Activated CD4-positive, alpha-beta T cell treated with anti-CD3 and anti-CD28 coated beads for 1 hour (primary cell): ENCODE results near the gene RCSD1.
"Not testable (repeated sequence)": the region's sequence is repeated elsewhere in the genome, so short reads cannot be mapped to it uniquely, and the experiment has no call there.

Experiments used
- DNase-seq: peaks from one replicate; pipeline ENCODE4 v3.0.0-alpha.2; 2020

RCSD1 gene

DNA sequence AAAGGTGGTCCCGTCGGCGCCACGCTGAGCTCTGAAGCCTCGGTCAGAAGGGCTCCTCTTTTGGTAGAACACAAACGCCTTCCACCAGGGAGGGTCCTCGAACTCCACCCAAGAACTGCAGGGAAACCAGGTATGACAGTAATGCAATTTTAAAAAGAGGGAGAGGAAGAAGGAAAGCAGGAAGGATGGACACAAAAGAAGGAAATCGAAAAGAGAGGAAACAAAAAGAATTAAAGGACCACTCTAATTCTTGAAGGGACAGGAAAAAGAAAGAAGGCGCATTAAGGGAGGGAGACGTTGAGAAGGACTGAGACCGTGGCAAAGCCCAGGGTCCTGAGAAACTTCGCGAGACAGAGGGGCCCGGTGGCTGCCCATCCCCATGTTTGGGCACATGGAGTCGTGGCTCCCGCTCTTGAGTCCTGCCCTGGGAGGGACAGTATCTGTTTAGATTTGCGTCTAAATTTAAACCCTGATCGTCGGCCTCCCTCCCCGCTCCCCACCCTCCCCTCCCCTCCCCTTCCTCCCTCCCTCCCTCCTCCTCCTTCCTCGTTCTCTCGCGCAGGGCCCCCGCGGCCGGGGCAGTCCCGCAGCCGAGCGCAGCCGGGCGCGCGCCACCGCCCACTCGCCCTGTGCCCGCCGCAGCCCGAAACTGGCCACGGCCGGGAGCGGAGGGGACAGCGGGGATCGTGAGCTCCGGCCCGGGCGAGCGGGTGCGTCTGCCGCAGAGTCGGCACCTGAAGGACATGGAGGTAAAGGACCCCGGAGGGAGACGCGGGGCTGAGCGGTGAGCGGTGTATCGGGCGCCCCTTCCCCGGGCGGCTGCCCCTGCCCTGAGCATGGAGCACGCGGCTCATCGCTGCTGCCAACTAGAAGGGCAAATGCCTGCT, at the start of gene RCSD1:
RCSD1 (plus strand) TSS at position 552 of the 887 bp plus-strand sequence; CDS start at position 744, 192 bp downstream.
- peak; percentile 35 for DNase-seq

- no peak for DNase-seq
These were observed 48.0 kb upstream of the RCSD1 start for GRCh38 chr1:167582064-167582463.

GRCh38 chr1:167582722-167583121, 47.3 kb upstream of the RCSD1 start:
- DNase-seq: no peak

DNA sequence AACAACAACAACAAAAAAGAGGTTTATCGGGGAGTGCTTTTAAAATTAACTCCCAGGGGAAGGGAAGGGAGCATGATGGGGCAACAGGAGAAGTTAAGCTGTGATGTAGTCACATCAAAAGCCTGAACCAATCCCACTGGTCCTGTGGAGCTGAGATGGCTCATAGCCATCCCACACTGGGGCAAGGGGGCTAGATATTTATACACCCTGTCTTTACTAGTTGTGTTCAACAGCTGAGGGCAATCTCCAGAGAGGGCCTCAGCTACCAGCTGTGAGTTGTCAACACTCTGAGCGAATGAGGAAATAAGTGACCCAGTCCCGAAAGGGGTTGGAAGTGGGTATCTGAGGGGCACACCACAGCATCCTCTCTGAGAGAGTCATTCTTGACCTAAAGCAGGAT, 45.5 kb upstream of the RCSD1 start:
- DNase-seq: no peak

GRCh38 chr1:167587342-167587741, 42.7 kb upstream of the RCSD1 start:
- no peak for DNase-seq

- DNase-seq: no peak
These were observed 42.2 kb upstream of the RCSD1 start for GRCh38 chr1:167587872-167588271.

GRCh38 chr1:167588361-167588760, 41.7 kb upstream of the RCSD1 start:
- no peak for DNase-seq

DNA sequence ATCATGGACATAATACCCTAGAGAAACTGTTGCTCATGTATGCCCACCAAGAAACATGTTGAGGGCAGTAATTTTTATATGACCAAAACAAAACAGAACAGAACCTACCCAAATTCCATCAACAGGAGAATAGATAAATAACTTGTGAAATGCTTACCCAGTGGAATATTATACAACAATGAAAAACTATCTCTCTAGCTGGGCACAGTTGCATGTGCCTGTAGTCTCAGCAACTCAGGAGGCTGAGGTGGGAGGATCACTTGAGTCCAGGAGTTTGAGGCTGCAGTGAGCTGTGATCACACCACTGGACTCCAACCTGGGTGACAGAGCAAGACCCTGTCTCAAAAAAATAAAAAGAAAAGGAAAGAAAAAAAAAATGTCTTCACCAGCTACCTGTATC, 37.6 kb upstream of the RCSD1 start:
- DNase-seq: no peak

GRCh38 chr1:167593860-167594259, 36.2 kb upstream of the RCSD1 start:
- DNase-seq: no peak

DNA sequence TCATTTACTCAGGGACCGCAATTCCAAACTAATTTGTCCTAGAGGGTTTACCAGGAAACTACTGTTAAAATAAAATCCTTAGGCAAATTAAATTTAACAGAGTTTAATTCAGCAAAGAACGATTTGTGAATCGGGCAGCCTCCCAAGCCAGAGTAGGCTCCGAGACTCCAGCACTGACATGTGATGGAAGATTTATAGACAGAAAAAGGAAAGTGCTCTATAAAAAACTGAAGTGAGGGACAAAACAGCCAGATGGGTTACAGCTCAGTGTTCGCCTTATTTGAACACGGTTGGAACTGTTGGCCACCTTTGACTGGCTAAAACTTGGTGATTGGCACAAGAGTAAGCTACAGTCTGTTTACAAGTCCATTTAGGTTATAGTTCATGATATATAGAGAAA, 35.2 kb upstream of the RCSD1 start:
- DNase-seq: no peak

- no peak for DNase-seq
These were observed 30.0 kb upstream of the RCSD1 start for GRCh38 chr1:167599957-167600581.

- DNase-seq: no peak
These were observed 28.3 kb upstream of the RCSD1 start for GRCh38 chr1:167601442-167602383.

- DNase-seq: no peak
These were observed 27.2 kb upstream of the RCSD1 start for GRCh38 chr1:167602840-167603239.

GRCh38 chr1:167605576-167605975, 24.5 kb upstream of the RCSD1 start:
- no peak for DNase-seq

- no peak for DNase-seq
These were observed 18.0 kb upstream of the RCSD1 start for GRCh38 chr1:167611983-167612382.

GRCh38 chr1:167612587-167613385, 17.2 kb upstream of the RCSD1 start:
- no peak for DNase-seq

- not testable (repeated sequence) for DNase-seq
These were observed 16.0 kb upstream of the RCSD1 start for GRCh38 chr1:167613984-167614383.

DNA sequence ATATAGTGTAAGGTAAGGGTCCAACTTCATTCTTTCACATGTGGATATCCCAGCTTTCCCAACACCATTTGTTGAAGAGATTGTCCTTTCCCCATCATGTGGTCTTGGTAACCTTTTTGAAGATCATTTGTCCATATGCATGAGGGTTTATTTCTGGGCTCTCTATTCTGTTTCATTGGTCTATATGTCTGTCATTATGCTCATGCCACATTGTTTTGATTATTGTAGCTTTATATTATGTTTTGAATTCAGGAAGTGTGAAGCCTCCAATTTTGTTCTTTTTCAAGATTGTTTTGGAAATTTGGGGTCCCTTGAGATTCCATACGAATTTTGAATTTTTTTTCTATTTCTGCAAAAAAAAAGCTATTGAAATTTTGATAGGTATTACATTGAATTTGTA, 15.2 kb upstream of the RCSD1 start:
- no peak for DNase-seq

GRCh38 chr1:167616521-167616920, 13.5 kb upstream of the RCSD1 start:
- DNase-seq: no peak

DNA sequence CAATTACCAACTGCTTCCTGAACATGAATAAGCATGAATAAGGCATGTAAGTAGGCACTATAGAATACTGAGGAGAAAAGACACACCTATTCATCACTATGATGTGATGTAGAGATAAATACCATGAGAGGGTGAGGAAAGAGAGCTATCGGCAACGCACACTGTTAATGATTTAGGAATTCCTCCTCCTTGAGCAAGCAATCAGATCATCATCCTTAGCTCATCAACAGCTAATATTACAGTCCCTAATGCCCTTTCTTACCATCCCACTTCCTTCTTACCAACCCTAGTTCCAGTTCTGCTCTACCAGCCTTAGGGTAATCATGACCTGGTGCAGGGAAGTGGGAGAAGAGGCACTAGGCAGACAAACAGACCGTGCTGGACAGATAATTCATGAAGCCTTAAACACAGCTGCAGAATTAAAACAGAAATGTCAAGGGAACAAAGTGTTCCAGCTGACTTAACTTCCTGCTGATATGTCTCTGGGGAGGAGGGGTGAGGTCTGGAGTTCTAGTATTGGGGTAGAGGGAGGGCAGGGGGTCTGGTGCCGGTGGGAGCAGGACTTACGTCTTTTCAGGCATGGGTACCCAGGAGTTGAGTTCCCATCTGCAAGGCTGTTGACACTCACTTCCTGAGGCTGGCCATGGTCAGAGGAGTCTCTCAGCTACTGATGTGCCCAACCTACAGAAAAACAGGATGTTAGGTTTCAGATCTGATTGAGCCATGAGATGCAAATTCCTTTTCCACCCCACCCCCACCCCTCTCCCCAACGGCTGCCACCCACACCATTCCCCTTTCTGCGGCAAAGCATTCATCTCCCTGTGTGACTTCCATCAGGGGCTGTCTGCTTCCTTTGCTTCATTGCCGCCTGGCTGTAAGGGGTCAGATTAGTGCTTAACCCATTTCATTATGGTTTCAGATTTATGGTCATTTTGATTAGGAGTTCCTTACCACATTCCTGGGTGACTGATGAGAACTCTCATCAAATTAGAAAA, 12.6 kb upstream of the RCSD1 start:
- no peak for DNase-seq

- DNase-seq: no peak
These were observed 11.7 kb upstream of the RCSD1 start for GRCh38 chr1:167618366-167618765.
